HEK293 (cell line): ENCODE measurements around the gene UBTD1.

ENCODE experiments used
- CTCF ChIA-PET: fragments of 350-600 bp; formaldehyde crosslinking; extraction: SDS; loops from one replicate; lab custom pipeline; 2021; ENCODE audit warnings: antibody characterized with exemption; lab: Yijun Ruan, JAX
- POLR2A ChIA-PET: fragments of 300-600 bp; formaldehyde crosslinking; extraction: SDS; loops from one replicate; lab custom pipeline; 2020; ENCODE audit warnings: antibody characterized with exemption, inconsistent platforms; lab: Yijun Ruan, JAX
- H3K27ac ChIP-seq: fragments of 200-500 bp; sonication (Bioruptor generic); 2 replicates; pipeline ENCODE4 v1.5.1; 2014; ENCODE audit warnings: low read depth, low read length, control low read depth, inconsistent platforms; ENCODE audit errors: extremely low read depth
- H3K36me3 ChIP-seq, 2 experiments: fragments of 200-500 bp in 1 of 2; sonication (Bioruptor generic) in 1 of 2; 1 replicate in 1 of 2; 2 replicates in 1 of 2; pipeline ENCODE4 v1.5.1; 2014 to 2017; ENCODE audit warnings: inconsistent platforms in 2 of 2, low read length in 2 of 2; ENCODE audit not compliant: control insufficient read depth in 2 of 2, insufficient read depth in 1 of 2
- H3K4me1 ChIP-seq: fragments of 200-500 bp; sonication (Bioruptor generic); 2 replicates; pipeline ENCODE4 v1.5.1; 2014; ENCODE audit warnings: mild to moderate bottlenecking, low read length, inconsistent platforms; ENCODE audit not compliant: control insufficient read depth, insufficient read depth
- H3K4me3 ChIP-seq: 2 replicates; pipeline ENCODE4 v1.5.1; 2011; ENCODE audit warnings: low read depth, mild to moderate bottlenecking, control low read depth, low read length, moderate library complexity
- H3K9me3 ChIP-seq: fragments of 200-500 bp; sonication (Bioruptor generic); 2 replicates; pipeline ENCODE4 v1.5.1; 2014; ENCODE audit warnings: low read depth, low read length, inconsistent platforms; ENCODE audit not compliant: control insufficient read depth, insufficient read depth
- ELK4 ChIP-seq: IDR thresholded peaks from 2 replicates; pipeline ENCODE4 v1.6.1; 2011; ENCODE audit warnings: mild to moderate bottlenecking, low read depth, low read length, borderline replicate concordance
- GLI2 ChIP-seq: fragments of 450-650 bp; formaldehyde crosslinking; IDR thresholded peaks from 2 replicates; pipeline ENCODE4; 2017; ENCODE audit warnings: missing biosample characterization, missing genetic modification characterization, low read depth, borderline replicate concordance
- KLF8 ChIP-seq: fragments of 450-650 bp; formaldehyde crosslinking; IDR thresholded peaks from 2 replicates; pipeline ENCODE4 v1.5.1; 2016; ENCODE audit warnings: missing biosample characterization, missing genetic modification characterization
- PBX3 ChIP-seq: sonication (generic); formaldehyde crosslinking; IDR thresholded peaks from 2 replicates; pipeline ENCODE4 v1.8.1; 2022; ENCODE audit warnings: mild to moderate bottlenecking, moderate library complexity, missing genetic modification reagents
- PRDM1 ChIP-seq: fragments of 450-650 bp; formaldehyde crosslinking; IDR thresholded peaks from 2 replicates; pipeline ENCODE4; 2016; ENCODE audit warnings: missing biosample characterization, missing genetic modification characterization
- REST ChIP-seq: fragments of 450-650 bp; formaldehyde crosslinking; IDR thresholded peaks from 2 replicates; pipeline ENCODE4 v1.5.1; 2016; ENCODE audit warnings: missing biosample characterization, missing genetic modification characterization
- SP3 ChIP-seq: fragments of 450-650 bp; formaldehyde crosslinking; IDR thresholded peaks from 2 replicates; pipeline ENCODE4 v1.5.1; 2016; ENCODE audit warnings: missing biosample characterization, missing genetic modification characterization
- TRIM28 ChIP-seq: IDR thresholded peaks from 2 replicates; pipeline ENCODE4 v1.6.1; 2011; ENCODE audit warnings: low read length, control low read depth, borderline replicate concordance
- YY1 ChIP-seq: fragments of 450-650 bp; formaldehyde crosslinking; IDR thresholded peaks from 2 replicates; pipeline ENCODE4 v1.5.1; 2018; ENCODE audit warnings: missing biosample characterization, missing genetic modification characterization
- ZBTB17 ChIP-seq: fragments of 450-650 bp; formaldehyde crosslinking; IDR thresholded peaks from 2 replicates; pipeline ENCODE4 v1.5.1; 2016; ENCODE audit warnings: missing biosample characterization, missing genetic modification characterization
- ZBTB21 ChIP-seq: fragments of 450-650 bp; formaldehyde crosslinking; IDR thresholded peaks from 2 replicates; pipeline ENCODE4 v1.5.1; 2017; ENCODE audit warnings: missing biosample characterization, missing genetic modification characterization
- ZFP69B ChIP-seq: fragments of 450-650 bp; formaldehyde crosslinking; IDR thresholded peaks from 2 replicates; pipeline ENCODE4 v1.5.1; 2016; ENCODE audit warnings: missing biosample characterization, missing genetic modification characterization
- ZIC2 ChIP-seq: fragments of 450-650 bp; formaldehyde crosslinking; IDR thresholded peaks from 2 replicates; pipeline ENCODE4 v1.5.1; 2016; ENCODE audit warnings: missing biosample characterization, missing genetic modification characterization
- ZNF112 ChIP-seq: fragments of 450-650 bp; formaldehyde crosslinking; IDR thresholded peaks from 2 replicates; pipeline ENCODE4 v1.5.0; 2017; ENCODE audit warnings: missing biosample characterization, missing genetic modification characterization
- ZNF302 ChIP-seq: fragments of 450-650 bp; formaldehyde crosslinking; IDR thresholded peaks from 2 replicates; pipeline ENCODE4 v1.5.1; 2016; ENCODE audit warnings: missing biosample characterization, missing genetic modification characterization, low read depth
- ZNF335 ChIP-seq: fragments of 450-650 bp; formaldehyde crosslinking; conservative IDR thresholded peaks from 2 replicates; pipeline ENCODE4 v1.5.1; 2016; ENCODE audit warnings: missing biosample characterization, missing genetic modification characterization
- ZNF394 ChIP-seq: fragments of 450-650 bp; formaldehyde crosslinking; IDR thresholded peaks from 2 replicates; pipeline ENCODE4 v1.5.1; 2016; ENCODE audit warnings: missing biosample characterization, missing genetic modification characterization, mild to moderate bottlenecking, moderate library complexity, borderline replicate concordance
- ZNF404 ChIP-seq: fragments of 450-650 bp; formaldehyde crosslinking; IDR thresholded peaks from 2 replicates; pipeline ENCODE4 v1.5.1; 2017; ENCODE audit warnings: missing biosample characterization, missing genetic modification characterization
- ZNF423 ChIP-seq: fragments of 450-650 bp; formaldehyde crosslinking; IDR thresholded peaks from 2 replicates; pipeline ENCODE4 v1.5.1; 2016; ENCODE audit warnings: missing biosample characterization, missing genetic modification characterization
- ZNF449 ChIP-seq: fragments of 450-650 bp; formaldehyde crosslinking; IDR thresholded peaks from 2 replicates; pipeline ENCODE4 v1.5.1; 2017; ENCODE audit warnings: missing biosample characterization, mild to moderate bottlenecking, missing genetic modification characterization, moderate library complexity
- ZNF473 ChIP-seq: fragments of 450-650 bp; formaldehyde crosslinking; IDR thresholded peaks from 2 replicates; pipeline ENCODE4 v1.5.1; 2017; ENCODE audit warnings: missing biosample characterization, missing genetic modification characterization
- ZNF521 ChIP-seq: fragments of 450-650 bp; formaldehyde crosslinking; IDR thresholded peaks from 2 replicates; pipeline ENCODE4 v1.5.1; 2017; ENCODE audit warnings: missing biosample characterization, mild to moderate bottlenecking, missing genetic modification characterization
- ZNF660 ChIP-seq: fragments of 450-650 bp; IDR thresholded peaks from 2 replicates; pipeline ENCODE4 v1.5.1; 2018; ENCODE audit warnings: missing biosample characterization, mild to moderate bottlenecking, missing genetic modification characterization
- ZNF664 ChIP-seq: fragments of 450-650 bp; formaldehyde crosslinking; IDR thresholded peaks from 2 replicates; pipeline ENCODE4 v1.5.1; 2016; ENCODE audit warnings: missing biosample characterization, missing genetic modification characterization
- ZNF670 ChIP-seq: fragments of 450-650 bp; formaldehyde crosslinking; IDR thresholded peaks from 2 replicates; pipeline ENCODE4 v1.5.1; 2016; ENCODE audit warnings: missing biosample characterization, missing genetic modification characterization, low read depth
- ZNF76 ChIP-seq: fragments of 450-650 bp; formaldehyde crosslinking; IDR thresholded peaks from 2 replicates; pipeline ENCODE4; 2016; ENCODE audit warnings: low read depth, missing biosample characterization, missing genetic modification characterization, borderline replicate concordance
- ZNF791 ChIP-seq: fragments of 450-650 bp; formaldehyde crosslinking; IDR thresholded peaks from 2 replicates; pipeline ENCODE4 v1.5.1; 2016; ENCODE audit warnings: missing biosample characterization, missing genetic modification characterization
- ZNF792 ChIP-seq: fragments of 450-650 bp; formaldehyde crosslinking; IDR thresholded peaks from 2 replicates; pipeline ENCODE4 v1.5.1; 2016; ENCODE audit warnings: missing biosample characterization, missing genetic modification characterization
- ZSCAN18 ChIP-seq: fragments of 450-650 bp; formaldehyde crosslinking; IDR thresholded peaks from 2 replicates; pipeline ENCODE4 v1.5.1; 2016; ENCODE audit warnings: missing biosample characterization, missing genetic modification characterization
- ZXDB ChIP-seq: fragments of 450-650 bp; formaldehyde crosslinking; IDR thresholded peaks from 2 replicates; pipeline ENCODE4 v1.5.1; 2016; ENCODE audit warnings: missing biosample characterization, missing genetic modification characterization

Gene UBTD1

GRCh38 chr10:97596101-97597082 is 97.7 kb downstream of the UBTD1 start:
- CTCF ChIA-PET: interaction anchor here (0.6 to 1.3 kb wide), 7 partner anchors 9 to 388 kb away, joined by 3 to 11 read pairs (median 4); partner anchors contain the start of gene ANKRD2

More at GRCh38 chr10:97596101-97597082, 97.7 kb downstream of the UBTD1 start:
- Histone ChIP-seq H3K36me3 (no peaks in the 10 kb centered on the region), H3K9me3 (no peaks in the 10 kb centered on the region), H3K4me3 (no peak overlapping the region), H3K4me1 (no peaks in the 10 kb centered on the region), H3K27ac (no peak overlapping the region)
- POLR2A ChIA-PET: interaction anchor here (0.6 to 1.0 kb wide), 4 partner anchors 24 to 99 kb away, joined by 3 read pairs; partner anchors contain the start of gene ANKRD2
- TF ChIP-seq ZNF394: no peak
- no peak for TF ChIP-seq TRIM28
- peak; percentile 68 for TF ChIP-seq ZIC2
- TF ChIP-seq ELK4: no peak
- TF ChIP-seq ZXDB (tag by site-specific recombination): no peak
- no peak for TF ChIP-seq ZFP69B (tag by site-specific recombination)
- TF ChIP-seq ZNF670 (tag by site-specific recombination): no peak
- TF ChIP-seq ZSCAN18 (tag by site-specific recombination): no peak
- no peak for TF ChIP-seq ZNF664 (tag by site-specific recombination)
- no peak for TF ChIP-seq KLF8 (tag by site-specific recombination)
- no peak for TF ChIP-seq ZNF473 (tag by site-specific recombination)
- 0 out of 2 replicates have a peak, but pooled peaks have one; percentile 12 for TF ChIP-seq ZNF335 (tag by site-specific recombination)
- no peak for TF ChIP-seq REST
- TF ChIP-seq ZNF76 (tag by site-specific recombination): no peak
- TF ChIP-seq ZNF404 (tag by site-specific recombination): no peak
- no peak for TF ChIP-seq ZNF791 (tag by site-specific recombination)
- peak; percentile 62; the same call in 1 of the 2 replicates for TF ChIP-seq ZNF660 (tag by site-specific recombination)
- no peak for TF ChIP-seq ZNF449
- TF ChIP-seq GLI2 (tag by site-specific recombination): no peak
- no peak for TF ChIP-seq YY1 (tag by site-specific recombination)
- TF ChIP-seq ZNF792 (tag by site-specific recombination): no peak
- 0 out of 2 replicates have a peak, but pooled peaks have one; percentile 17 for TF ChIP-seq ZBTB21 (tag by site-specific recombination)
- no peak for TF ChIP-seq PBX3
- TF ChIP-seq ZNF302 (tag by site-specific recombination): no peak
- peak; percentile 62; the same call in 1 of the 2 replicates for TF ChIP-seq PRDM1
- no peak for TF ChIP-seq SP3
- TF ChIP-seq ZBTB17: no peak
- TF ChIP-seq ZNF112 (tag by site-specific recombination): no peak
- TF ChIP-seq ZNF521: no peak
- no peak for TF ChIP-seq ZNF423
- TF ChIP-seq, all 188 proteins: peak for 5
